GM12874 (cell line): ENCODE data around the gene THG1L.

Experiments used
- TF ChIP-seq, protein P1 (sequence below): IDR thresholded peaks from 2 replicates; pipeline ENCODE4 v1.5.1; 2011; ENCODE audit warnings: low read depth, mild to moderate bottlenecking, control low read depth, low read length, moderate library complexity; ENCODE audit not compliant: insufficient read depth

THG1L gene

DNA sequence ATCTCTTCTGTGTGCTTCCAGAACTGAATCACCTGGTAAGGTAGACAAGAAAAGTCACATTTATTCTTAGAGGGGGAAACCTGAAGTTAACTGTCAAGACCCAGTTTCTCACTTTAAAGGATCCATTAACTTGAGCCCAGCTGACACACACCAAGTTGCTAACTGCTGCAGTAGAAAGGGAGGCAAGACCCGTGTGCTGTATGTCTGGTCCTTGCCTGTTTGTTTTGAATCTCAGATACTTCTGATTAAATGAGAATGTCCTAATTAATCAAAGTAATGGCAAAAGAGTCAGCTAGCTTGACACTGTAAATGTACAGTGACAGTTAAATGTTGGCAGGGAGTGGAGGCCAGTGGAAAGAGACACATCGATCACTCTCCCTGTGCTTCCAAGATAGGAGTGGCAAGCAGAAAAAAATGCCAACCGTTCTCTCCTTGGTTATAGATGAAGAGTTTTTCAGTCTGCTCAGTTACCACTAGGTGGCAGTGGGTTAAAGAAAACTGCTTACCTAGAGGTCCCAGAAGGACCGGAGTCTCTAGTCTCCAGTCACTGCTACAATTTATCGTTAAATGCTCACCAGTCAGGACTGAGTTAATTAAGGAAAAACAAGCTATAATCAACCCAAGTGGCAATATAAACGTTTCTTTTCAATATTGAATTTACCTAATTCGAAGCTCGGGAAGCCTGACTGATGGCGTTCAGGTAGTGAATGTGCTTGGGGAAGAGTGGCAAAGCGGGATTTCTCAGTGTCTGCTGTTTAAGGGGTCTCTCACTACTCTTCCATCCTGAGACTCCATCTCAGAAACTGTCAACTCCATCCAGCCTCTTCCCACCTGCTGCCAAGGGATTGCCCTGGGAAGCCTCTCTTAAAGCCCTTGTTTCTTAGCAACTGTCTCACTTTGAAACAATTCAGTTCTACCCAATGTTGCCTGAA lies 30.7 kb downstream of the THG1L start:
- TF ChIP-seq, protein P1, sequence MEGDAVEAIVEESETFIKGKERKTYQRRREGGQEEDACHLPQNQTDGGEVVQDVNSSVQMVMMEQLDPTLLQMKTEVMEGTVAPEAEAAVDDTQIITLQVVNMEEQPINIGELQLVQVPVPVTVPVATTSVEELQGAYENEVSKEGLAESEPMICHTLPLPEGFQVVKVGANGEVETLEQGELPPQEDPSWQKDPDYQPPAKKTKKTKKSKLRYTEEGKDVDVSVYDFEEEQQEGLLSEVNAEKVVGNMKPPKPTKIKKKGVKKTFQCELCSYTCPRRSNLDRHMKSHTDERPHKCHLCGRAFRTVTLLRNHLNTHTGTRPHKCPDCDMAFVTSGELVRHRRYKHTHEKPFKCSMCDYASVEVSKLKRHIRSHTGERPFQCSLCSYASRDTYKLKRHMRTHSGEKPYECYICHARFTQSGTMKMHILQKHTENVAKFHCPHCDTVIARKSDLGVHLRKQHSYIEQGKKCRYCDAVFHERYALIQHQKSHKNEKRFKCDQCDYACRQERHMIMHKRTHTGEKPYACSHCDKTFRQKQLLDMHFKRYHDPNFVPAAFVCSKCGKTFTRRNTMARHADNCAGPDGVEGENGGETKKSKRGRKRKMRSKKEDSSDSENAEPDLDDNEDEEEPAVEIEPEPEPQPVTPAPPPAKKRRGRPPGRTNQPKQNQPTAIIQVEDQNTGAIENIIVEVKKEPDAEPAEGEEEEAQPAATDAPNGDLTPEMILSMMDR: peak; percentile 73

DNA sequence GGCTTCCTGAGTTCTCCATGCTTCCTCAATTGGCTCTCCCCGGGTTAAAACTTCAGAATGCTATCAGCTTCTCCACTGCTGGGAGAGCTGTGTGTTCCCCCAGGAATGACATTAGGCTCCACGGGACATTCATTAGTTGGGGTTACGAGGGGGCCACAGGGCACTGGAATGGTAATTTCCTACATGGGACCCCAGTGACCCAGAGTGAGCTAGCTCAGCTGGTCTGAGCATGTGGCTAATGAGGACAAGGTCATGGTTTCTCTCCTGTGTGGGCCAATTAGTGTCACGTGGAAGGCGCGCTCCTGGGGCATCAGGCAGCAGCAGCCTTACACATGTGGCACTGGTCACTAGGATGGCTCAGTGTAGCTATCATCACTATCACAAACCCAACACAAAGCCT lies 33.3 kb downstream of the THG1L start:
- TF ChIP-seq, protein P1: no peak

DNA sequence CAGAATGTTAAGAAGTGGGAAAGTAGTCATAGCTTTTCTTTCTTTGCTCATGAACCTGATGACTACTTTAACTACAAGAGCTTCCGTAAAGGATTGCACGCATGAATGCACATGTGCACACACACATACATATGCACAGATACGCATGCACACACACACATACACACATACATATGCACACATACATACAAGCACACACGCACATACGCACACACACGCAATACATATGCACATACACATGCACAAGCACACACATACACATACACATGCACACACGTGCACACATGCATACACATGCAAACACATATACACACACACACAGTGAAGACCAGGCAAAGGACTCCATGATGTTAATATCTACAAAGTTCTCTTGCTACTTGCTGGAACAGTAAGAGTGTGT lies 35.2 kb downstream of the THG1L start:
- TF ChIP-seq, protein P1: no peak

DNA sequence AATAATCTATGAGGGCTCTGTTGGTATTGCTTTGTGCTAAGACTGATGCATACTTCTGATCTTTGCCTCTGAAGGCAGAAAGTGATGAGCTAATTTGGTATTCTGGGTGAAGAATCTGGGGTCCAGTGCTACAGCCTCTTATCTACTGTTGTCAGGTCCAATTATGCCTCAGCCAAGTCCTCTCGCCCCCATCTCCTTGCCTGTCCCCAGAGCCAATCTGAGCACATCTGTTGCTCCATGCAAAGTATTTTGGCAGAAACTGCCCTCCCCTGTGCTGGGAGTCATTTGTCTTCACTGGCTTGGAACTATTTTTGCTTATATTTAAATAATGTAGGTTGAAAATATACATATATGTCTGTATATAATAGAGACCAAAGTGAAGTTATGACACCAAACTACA lies 35.7 kb downstream of the THG1L start:
- TF ChIP-seq, protein P1: no peak

DNA sequence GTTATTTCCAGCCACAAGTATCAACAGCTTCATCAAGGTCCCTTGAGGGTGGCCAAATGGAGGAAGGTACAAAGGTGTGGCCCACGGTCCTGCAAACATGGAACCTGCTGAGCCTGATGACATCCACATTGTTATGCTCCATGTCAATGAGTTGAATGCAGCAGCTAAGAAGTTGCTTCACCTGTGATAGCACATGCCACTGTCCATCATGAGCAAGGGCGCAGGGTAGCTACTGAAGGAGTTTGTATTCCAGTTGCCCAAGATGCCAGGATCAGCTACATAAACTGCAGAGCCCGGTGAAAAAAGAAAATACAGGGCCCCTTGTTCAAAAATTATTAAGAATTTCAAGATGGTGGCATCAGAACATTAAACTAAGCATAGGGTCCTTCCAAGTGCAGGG lies 36.5 kb downstream of the THG1L start:
- TF ChIP-seq, protein P1: no peak

DNA sequence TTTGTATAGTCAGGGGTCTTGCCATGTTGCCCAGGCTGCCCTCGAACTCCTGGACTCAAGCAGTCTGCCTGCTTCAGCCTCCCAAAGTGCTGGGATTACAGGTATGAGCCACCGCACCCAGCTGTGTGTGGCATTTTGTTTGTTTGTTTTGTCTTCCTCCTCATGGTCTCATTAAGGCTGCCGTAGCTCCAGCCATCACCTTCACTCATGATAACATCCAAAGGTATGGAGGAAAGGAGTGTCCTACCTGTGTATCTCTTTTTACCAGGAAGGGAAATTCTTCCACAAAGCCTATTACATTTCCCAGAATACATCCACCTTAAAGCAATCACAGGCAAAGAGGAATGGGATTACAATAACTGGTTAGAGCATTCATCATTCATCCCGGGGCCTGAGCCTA lies 39.4 kb downstream of the THG1L start:
- TF ChIP-seq, protein P1: no peak

DNA sequence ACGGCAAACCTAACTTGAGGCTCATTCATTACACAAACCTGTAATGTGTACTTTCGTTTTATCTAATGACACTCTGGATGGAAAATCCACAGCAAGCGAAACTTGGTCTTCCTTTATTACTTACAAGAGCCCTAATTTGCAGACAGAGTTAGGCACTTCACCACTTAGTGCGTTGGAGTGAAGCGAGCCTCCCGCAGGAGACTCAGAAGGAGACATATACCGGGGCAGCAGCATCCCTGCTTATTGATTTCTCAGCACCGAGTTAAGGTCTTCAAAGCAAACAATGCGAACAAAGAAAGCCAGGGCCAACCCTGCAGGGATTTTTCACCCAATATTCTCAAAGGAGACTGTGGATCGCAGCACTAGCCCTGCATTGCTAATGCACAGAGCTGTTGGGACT lies 40.9 kb downstream of the THG1L start:
- TF ChIP-seq, protein P1: no peak
